K562 (cell line): ENCODE data around the gene CCR2. TPM values are rescaled to one million over a fixed set of nuclear protein-coding genes. Genes with fewer than 3 reads are reported as not detected.

Experiments
- ATAC-seq: fragments of 200-7000 bp; cut with Tn5 transposase; 3 replicates; pipeline ENCODE4 v1.9.1; 2020; ENCODE audit warnings: moderate library complexity
- BruUV-seq: library from RNA; stranded (reverse); fragments of 400-500 nt; replicated peaks from 2 replicates; lab custom pipeline; 2021; lab: Mats Ljungman, UMichigan
- CTCF ChIA-PET: fragments of 300-600 bp; formaldehyde crosslinking; extraction: SDS; loops from one replicate; lab custom pipeline; 2021; ENCODE audit warnings: low intra/inter-chr PET ratio; lab: Yijun Ruan, JAX
- POLR2A ChIA-PET: fragments of 300-600, 350-650 bp; sonication (Branson Sonifier 250); formaldehyde crosslinking; extraction: SDS; loops from one replicate; lab custom pipeline; 2021; ENCODE audit warnings: antibody characterized with exemption, inconsistent platforms; lab: Yijun Ruan, JAX
- DNase-seq, 4 experiments: peaks; one replicate each; pipeline versions ENCODE4 v3.0.0 to v3.0.0-alpha.2; 2011 to 2018; ENCODE audit warnings: low spot score in 3 of 4, mixed read lengths in 3 of 4; ENCODE audit errors: extremely low read depth in 1 of 4
- FAIRE-seq: peaks from 2 replicates; lab custom pipeline; 2011; peaks lifted over from hg19 to GRCh38; lab: Jason Lieb, UNC
- H2AFZ ChIP-seq: 2 replicates; pipeline ENCODE4 v1.6.0; 2011; ENCODE audit warnings: low read depth, low read length, control low read depth, inconsistent platforms
- H3K27ac ChIP-seq: fragments of 200-600 bp; 3 replicates; pipeline ENCODE4 v1.8.0; 2011; ENCODE audit warnings: low read depth, mild to moderate bottlenecking, control low read depth, inconsistent platforms, low read length, moderate library complexity, mixed read lengths; ENCODE audit errors: extremely low read depth
- H3K27me3 ChIP-seq, 2 experiments: fragments of 300-600 bp in 1 of 2; 2 replicates in 1 of 2; 3 replicates in 1 of 2; pipeline versions ENCODE4 v1.6.0 to v1.8.0; 2011; ENCODE audit warnings: inconsistent platforms in 2 of 2, low read length in 2 of 2, mild to moderate bottlenecking in 1 of 2, mixed read lengths in 1 of 2, moderate library complexity in 1 of 2; ENCODE audit not compliant: control insufficient read depth in 2 of 2, insufficient read depth in 2 of 2
- H3K36me3 ChIP-seq: fragments of 300-600 bp; 3 replicates; pipeline ENCODE4 v1.8.0; 2011; ENCODE audit warnings: mild to moderate bottlenecking, low read length, inconsistent platforms; ENCODE audit not compliant: control insufficient read depth, insufficient read depth
- H3K4me1 ChIP-seq, 2 experiments: fragments of 200-600 bp in 1 of 2; replicated peaks in 1 of 2; 2 replicates in 1 of 2; 3 replicates in 1 of 2; pipeline versions ENCODE4 v1.5.1 to v1.8.0; 2011; ENCODE audit warnings: inconsistent platforms in 2 of 2, low read length in 2 of 2, mild to moderate bottlenecking in 1 of 2, mixed read lengths in 1 of 2, moderate library complexity in 1 of 2; ENCODE audit not compliant: control insufficient read depth in 2 of 2, insufficient read depth in 2 of 2
- H3K4me2 ChIP-seq: 2 replicates; pipeline ENCODE4 v1.6.1; 2011; ENCODE audit warnings: low read length, control low read depth, inconsistent platforms, mixed read lengths; ENCODE audit not compliant: insufficient read depth
- H3K4me3 ChIP-seq: fragments of 200-600 bp; sonication (generic), shearing (Covaris generic); 2 replicates; pipeline ENCODE4 v1.5.1; 2016; ENCODE audit warnings: control low read depth, inconsistent platforms
- H3K79me2 ChIP-seq: fragments of 200-600 bp; 3 replicates; pipeline ENCODE4 v1.8.0; 2011; ENCODE audit warnings: low read length, inconsistent platforms; ENCODE audit not compliant: control insufficient read depth, insufficient read depth
- H3K9ac ChIP-seq, 2 experiments: 2 replicates each; pipeline versions ENCODE4 v1.6.0 to v1.6.1; 2011; ENCODE audit warnings: low read depth in 2 of 2, low read length in 2 of 2, control low read depth in 1 of 2, inconsistent platforms in 1 of 2, mild to moderate bottlenecking in 1 of 2, mixed read lengths in 1 of 2; ENCODE audit not compliant: insufficient read depth in 1 of 2
- H3K9me1 ChIP-seq: one replicate; pipeline ENCODE4 v1.6.0; 2011; ENCODE audit warnings: inconsistent platforms, mild to moderate bottlenecking, low read length, moderate library complexity; ENCODE audit not compliant: control insufficient read depth, insufficient read depth
- H3K9me3 ChIP-seq: replicated peaks from 2 replicates; pipeline ENCODE4 v1.5.1; 2011; ENCODE audit warnings: low read depth, low read length, inconsistent platforms; ENCODE audit not compliant: control insufficient read depth, insufficient read depth
- H4K20me1 ChIP-seq: replicated peaks from 2 replicates; pipeline ENCODE4 v1.6.1; 2011; ENCODE audit warnings: low read length, inconsistent platforms, mixed read lengths; ENCODE audit not compliant: control insufficient read depth, insufficient read depth
- BHLHE40 ChIP-seq: IDR thresholded peaks from 2 replicates; pipeline ENCODE4 v1.6.1; 2011; ENCODE audit warnings: low read length, improper control_type of control experiment
- BRCA1 ChIP-seq, 2 experiments: fragments of 450-650 bp in 1 of 2; sonication (generic) in 1 of 2; formaldehyde crosslinking in 1 of 2; IDR thresholded peaks; 2 replicates each; pipeline versions ENCODE4 v1.5.0 to v1.6.1; 2017 to 2020; ENCODE audit warnings: mild to moderate bottlenecking in 1 of 2, missing genetic modification reagents in 1 of 2
- CEBPG ChIP-seq, 3 experiments: fragments of 200-800 bp in 1 of 3; sonication (Bioruptor generic) in 1 of 3; sonication (generic) in 1 of 3; formaldehyde crosslinking in 1 of 3; IDR thresholded peaks in 2 of 3; conservative IDR thresholded peaks in 1 of 3; 2 replicates each; pipeline versions ENCODE4 v1.6.1 to v1.8.0; 2016 to 2022; ENCODE audit warnings: missing compliant biosample characterization in 2 of 3, missing genetic modification characterization in 2 of 3, mild to moderate bottlenecking in 1 of 3, missing genetic modification reagents in 1 of 3
- DLX4 ChIP-seq: fragments of 250-450 bp; sonication (Bioruptor Pico); IDR thresholded peaks from 2 replicates; pipeline ENCODE4 v1.6.1; 2021; ENCODE audit warnings: mild to moderate bottlenecking
- FOXP4 ChIP-seq: sonication (generic); formaldehyde crosslinking; IDR thresholded peaks from 2 replicates; pipeline ENCODE4 v1.8.0; 2022; ENCODE audit warnings: mild to moderate bottlenecking, missing genetic modification reagents, borderline replicate concordance
- MYBL2 ChIP-seq, 2 experiments: fragments of 450-650 bp in 1 of 2; sonication (generic) in 1 of 2; formaldehyde crosslinking in 1 of 2; IDR thresholded peaks; 2 replicates each; pipeline versions ENCODE4 v1.6.1 to v1.8.1; 2017 to 2022; ENCODE audit warnings: borderline replicate concordance in 1 of 2, inconsistent platforms in 1 of 2, low read depth in 1 of 2, mild to moderate bottlenecking in 1 of 2, missing genetic modification reagents in 1 of 2, moderate library complexity in 1 of 2
- NKRF ChIP-seq: fragments of 450-650 bp; IDR thresholded peaks from 2 replicates; pipeline ENCODE4 v1.6.1; 2016; ENCODE audit warnings: borderline replicate concordance
- POLR2AphosphoS2 ChIP-seq: IDR thresholded peaks from 2 replicates; pipeline ENCODE4 v1.6.1; 2012; ENCODE audit warnings: low read length, improper control_type of control experiment
- ZNF280B ChIP-seq: fragments of 250-450 bp; sonication (Bioruptor Pico); IDR thresholded peaks from 2 replicates; pipeline ENCODE4 v1.5.1; 2021; ENCODE audit warnings: mild to moderate bottlenecking
- WGBS: fragments of 100-300 bp; shearing (Covaris generic); methylation state at CpG from one replicate; pipeline ENCODE4 v1.1.6; 2016; ENCODE audit warnings: low coverage, mixed read lengths; ENCODE audit not compliant: insufficient coverage; ENCODE audit errors: missing lambda C conversion rate; 5-methylcytosine and 5-hydroxymethylcytosine counted together
- in situ Hi-C: fragments of 300-500 bp; cut with MboI; formaldehyde crosslinking; loops from 4 replicates; pipeline ENCODE4 v1.15.0; 2018; ENCODE audit warnings: inconsistent platforms, mixed read lengths
- intact Hi-C: fragments of 100-400 bp; cut with micrococcal nuclease; formaldehyde crosslinking; loops from 2 replicates; pipeline ENCODE4 v1.14.2; 2022
- polyA plus RNA-seq, 8 experiments: library from polyadenylated mRNA; depleted of rRNA in 4 of 8; stranded (reverse) in 5 of 8; unstranded in 3 of 8; fragments of >200 nt; fragmentation: Nextera tagmentation in 2 of 8; fragmentation: Illumina TruSeq in 1 of 8; extraction: Ambion mirVana in 2 of 8; extraction: Trizol in 1 of 8; gene quantifications; 2 replicates each; pipeline versions ENCODE4 v1.2.1 to v1.2.3, GENCODE V29; 2011 to 2014; ENCODE audit warnings: inconsistent platforms in 1 of 8, missing spikeins in 1 of 8
- total RNA-seq, 7 experiments: library from RNA; depleted of rRNA in 6 of 7; stranded (reverse); fragments of >200 nt in 6 of 7; fragmentation: Illumina TruSeq in 2 of 7; extraction: Trizol in 2 of 7; gene quantifications; 2 replicates each; pipeline versions ENCODE4 v1.2.1 to v1.2.3, GENCODE V29; 2011 to 2021; ENCODE audit warnings: low replicate concordance in 1 of 7

Gene CCR2
- total and polyA plus RNA-seq, 9 of the 15 experiments (the other 6 are each of a cell fraction or from before 2014, with no cell fraction given) = not detected

DNA sequence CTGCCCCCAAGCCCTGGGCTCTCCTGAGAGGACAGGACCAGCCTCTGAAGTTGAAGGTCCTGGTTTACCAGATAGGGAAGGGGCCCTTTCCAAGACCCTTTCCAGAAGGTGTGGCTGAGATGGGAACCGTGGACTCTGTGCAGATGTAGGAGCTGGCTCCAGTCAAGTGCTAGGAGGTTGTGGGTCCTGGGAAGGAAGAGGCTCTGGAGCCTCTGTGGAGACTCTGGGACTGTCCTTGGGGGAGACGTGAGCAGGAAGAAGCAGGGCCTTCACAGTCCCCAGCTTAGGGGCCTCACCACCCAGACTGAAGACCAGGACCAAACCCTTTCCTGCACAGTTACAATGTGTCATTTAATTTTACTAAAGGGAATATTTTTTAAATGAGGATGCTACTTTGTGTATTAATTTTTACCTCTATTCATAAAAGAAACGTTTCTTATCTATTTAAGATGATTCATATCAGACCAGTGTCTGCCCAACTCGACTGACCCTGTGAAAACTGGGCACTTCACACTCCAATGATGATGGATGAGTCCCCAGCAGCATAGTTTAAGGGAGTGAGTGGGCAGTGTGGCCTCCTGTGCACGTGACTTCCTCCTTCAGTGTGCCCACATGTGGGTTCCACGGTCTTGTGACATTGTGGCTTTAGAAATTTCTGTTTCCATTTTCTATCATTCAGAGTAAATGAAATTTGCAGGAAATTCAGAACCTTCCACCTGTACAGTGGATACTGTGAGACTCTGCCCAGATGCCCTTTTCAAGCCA, 42.0 kb downstream of the CCR2 start:
- TF ChIP-seq FOXP4 (CRISPR knock-in tag) = no peak
- no peak for TF ChIP-seq BRCA1 (IDR thresholded peaks at IDR 0.05)
- TF ChIP-seq BRCA1 (CRISPR knock-in tag; IDR thresholded peaks at IDR 0.05) = no peak
- no peak for TF ChIP-seq NKRF
- TF ChIP-seq CEBPG (CRISPR knock-in tag; IDR thresholded peaks at IDR 0.05) = no peak
- TF ChIP-seq CEBPG (tag; conservative IDR thresholded peaks at IDR 0.05 in 1 of 2, IDR thresholded peaks at IDR 0.05 in 1 of 2) = 0 out of 4 replicates have a peak, but pooled peaks of 1 of the 2 experiments have one; percentile 5
- TF ChIP-seq ZNF280B = no peak
- no peak for TF ChIP-seq MYBL2 (IDR thresholded peaks at IDR 0.05; ENCODE audit: low read depth)
- no peak for TF ChIP-seq MYBL2 (CRISPR knock-in tag; IDR thresholded peaks at IDR 0.05; ENCODE audit: borderline replicate concordance)
- no peak for TF ChIP-seq DLX4 (CRISPR knock-in tag)
- peak; percentile 54; the same call in 1 of the 2 replicates for TF ChIP-seq BHLHE40
- TF ChIP-seq POLR2AphosphoS2 = no peak
- H3K79me2 ChIP-seq = no peaks in the 10 kb centered on the region
- H3K36me3 ChIP-seq = no peaks in the 10 kb centered on the region
- H3K9me1 ChIP-seq = no peaks in the 10 kb centered on the region
- no peaks in the 10 kb centered on the region for H4K20me1 ChIP-seq
- ATAC-seq = no peak
- intact Hi-C loops = loop anchor here (1.0 kb wide), 1 partner anchor 31 kb away; no protein-coding TSS in a partner anchor
- H3K9ac ChIP-seq = no peak overlapping the region
- peaks cover 10 to 45% of the 10 kb centered on the region in 2 experiments for H3K4me1 ChIP-seq
- in situ Hi-C loops = no loop called here
- ChIA-PET CTCF (no interaction called here), POLR2A (interaction anchor here (1.2 kb wide), 1 partner anchor 10 kb away, joined by 3 read pairs; no protein-coding TSS in a partner anchor)
- no peak overlapping the region for H3K27ac ChIP-seq
- no peak overlapping the region for H2AFZ ChIP-seq
- peaks cover 0 to 17% of the 10 kb centered on the region in 2 experiments; a peak in 2 of 5 replicates for H3K27me3 ChIP-seq
- WGBS = 30% methylated on average over 6 of the region's 6 CpGs
- H3K9me3 ChIP-seq = no peaks in the 10 kb centered on the region
- no peak for FAIRE-seq
- no TSS peak for BruUV-seq
- H3K4me3 ChIP-seq = no peak overlapping the region
- no peak for DNase-seq
- no peak overlapping the region for H3K4me2 ChIP-seq
